ENCODE data around the gene KRTAP12-4. TPM values are rescaled to one million over a fixed set of nuclear protein-coding genes. Genes with fewer than 3 reads are reported as not detected.

Gene KRTAP12-4
- total RNA-seq, 1 experiment from 2014 or later: not detected

- Histone ChIP-seq H3K4me1 (ENCODE audit: control insufficient read depth, insufficient read depth, low read length) (no peaks in the 10 kb centered on the region), H3K27me3 (ENCODE audit: control insufficient read depth, insufficient read depth, low read length) (no peaks in the 10 kb centered on the region), H3K36me3 (ENCODE audit: control insufficient read depth, insufficient read depth, low read length) (no peaks in the 10 kb centered on the region), H3K4me3 (ENCODE audit: low read depth in 2 of 2, low read length in 2 of 2) (no peak overlapping the region), H3K9me3 (ENCODE audit: control insufficient read depth, insufficient read depth, low read depth, low read length) (no peaks in the 10 kb centered on the region), H3K27ac (ENCODE audit: low read length) (no peak overlapping the region)
- POLR2A ChIA-PET: no interaction called here
- in situ Hi-C loops (cut with HindIII; ENCODE audit: low pct_unique_long_range_greater_than_20kb, low sequenced_read_pairs): no loop called here
- TF ChIP-seq CTCF (IDR thresholded peaks at IDR 0.05) (no peak), POLR2AphosphoS5 (IDR thresholded peaks at IDR 0.05; ENCODE audit: low read depth, low read length) (no peak), SIN3A (IDR thresholded peaks at IDR 0.05; ENCODE audit: borderline replicate concordance, insufficient read depth, low read depth, low read length) (no peak), REST (IDR thresholded peaks at IDR 0.05; ENCODE audit: insufficient read depth in 1 of 2, low read depth in 2 of 2, low read length in 1 of 2) (no peak), TCF7L2 (IDR thresholded peaks at IDR 0.05; ENCODE audit: low read depth, low read length) (no peak)
- DNase-seq (ENCODE audit: low read depth, low spot score) (no peak), ATAC-seq (no peak)
- CTCF ChIA-PET: no interaction called here
- BruUV-seq (replicated peaks): no TSS peak
- intact Hi-C loops (cut with micrococcal nuclease; ENCODE audit: unreplicated experiment): no loop called here
These were observed 2.4 kb upstream of the KRTAP12-4 start for GRCh38 chr21:44656868-44657267.

GRCh38 chr21:44653656-44654575, 543 bp downstream of the KRTAP12-4 start:
- CTCF ChIA-PET: no interaction called here
- Histone ChIP-seq H3K4me3 (ENCODE audit: low read depth in 2 of 2, low read length in 2 of 2) (no peak overlapping the region), H3K27ac (ENCODE audit: low read length) (no peak overlapping the region), H3K4me1 (ENCODE audit: control insufficient read depth, insufficient read depth, low read length) (no peaks in the 10 kb centered on the region), H3K27me3 (ENCODE audit: control insufficient read depth, insufficient read depth, low read length) (no peaks in the 10 kb centered on the region), H3K9me3 (ENCODE audit: control insufficient read depth, insufficient read depth, low read depth, low read length) (no peaks in the 10 kb centered on the region), H3K36me3 (ENCODE audit: control insufficient read depth, insufficient read depth, low read length) (no peaks in the 10 kb centered on the region)
- TF ChIP-seq TCF7L2 (IDR thresholded peaks at IDR 0.05; ENCODE audit: low read depth, low read length) (no peak), REST (IDR thresholded peaks at IDR 0.05; ENCODE audit: insufficient read depth in 1 of 2, low read depth in 2 of 2, low read length in 1 of 2) (no peak), SIN3A (IDR thresholded peaks at IDR 0.05; ENCODE audit: borderline replicate concordance, insufficient read depth, low read depth, low read length) (no peak), POLR2AphosphoS5 (IDR thresholded peaks at IDR 0.05; ENCODE audit: low read depth, low read length) (no peak)
- POLR2A ChIA-PET: no interaction called here
- BruUV-seq (replicated peaks): no TSS peak
- in situ Hi-C loops (cut with HindIII; ENCODE audit: low pct_unique_long_range_greater_than_20kb, low sequenced_read_pairs) (no loop called here), intact Hi-C loops (cut with micrococcal nuclease; ENCODE audit: unreplicated experiment) (no loop called here)
- DNase-seq (ENCODE audit: low read depth, low spot score): no peak
- no peak for ATAC-seq
